ENCODE measurements around the gene PLCD1. TPM values are rescaled to one million over a fixed set of nuclear protein-coding genes. Genes with fewer than 3 reads are reported as not detected.
A peak's percentile ranks its signal among the peaks of the same experiment; 100 is the strongest.

PLCD1 gene
- total RNA-seq, 2 experiments from 2014 or later, result 10.9 to 13.5 TPM

DNA sequence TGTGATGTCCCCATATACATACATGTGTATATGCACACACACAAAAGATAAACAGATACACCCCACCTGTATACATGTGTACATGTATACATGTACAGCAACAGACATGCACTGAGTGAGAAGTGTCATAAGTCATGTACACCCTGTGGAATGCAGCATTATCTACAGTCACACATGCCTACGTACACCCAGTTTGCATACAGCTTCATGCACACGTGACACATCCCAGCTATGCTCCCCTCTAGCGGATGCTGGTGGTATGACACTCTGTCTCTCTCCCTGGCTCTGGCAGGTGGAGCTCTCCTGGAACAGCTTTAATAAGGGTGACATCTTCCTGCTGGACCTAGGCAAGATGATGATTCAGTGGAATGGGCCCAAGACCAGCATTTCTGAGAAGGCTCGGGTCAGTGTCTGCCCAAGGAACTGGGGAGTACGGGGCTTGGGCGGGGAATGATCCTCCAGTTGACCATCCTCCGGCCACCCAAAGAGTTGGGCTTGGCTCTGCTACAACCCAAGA, 32.6 kb downstream of the PLCD1 start:
- intact Hi-C loops (cut with DNase I, micrococcal nuclease), result loop anchor here in 1 of 2 experiments (1.0 kb wide), 1 partner anchor 23 kb away; no protein-coding TSS in a partner anchor
- Mint-ChIP-seq H3K9me3 (ENCODE audit: low read depth) (no peaks in the 10 kb centered on the region), H3K36me3 (ENCODE audit: low read depth) (peaks cover 22% of the 10 kb centered on the region), H3K4me1 (peaks cover 49% of the 10 kb centered on the region), H3K27ac (peak overlapping the region; percentile 96), H3K27me3 (no peaks in the 10 kb centered on the region), H3K4me3 (no peak overlapping the region)
- DNase-seq, result peak; percentile 92
- peak; percentile 57 for ATAC-seq
- ChIA-PET CTCF (interaction anchor here (0.7 to 3.0 kb wide), 17 partner anchors 8 to 168 kb away, joined by 3 to 18 read pairs (median 3); partner anchors contain the start of genes ACAA1 and OXSR1), POLR2A (interaction anchor here (1.0 kb wide), 1 partner anchor 168 kb away, joined by 4 read pairs; the partner anchor contains the start of gene OXSR1)

DNA sequence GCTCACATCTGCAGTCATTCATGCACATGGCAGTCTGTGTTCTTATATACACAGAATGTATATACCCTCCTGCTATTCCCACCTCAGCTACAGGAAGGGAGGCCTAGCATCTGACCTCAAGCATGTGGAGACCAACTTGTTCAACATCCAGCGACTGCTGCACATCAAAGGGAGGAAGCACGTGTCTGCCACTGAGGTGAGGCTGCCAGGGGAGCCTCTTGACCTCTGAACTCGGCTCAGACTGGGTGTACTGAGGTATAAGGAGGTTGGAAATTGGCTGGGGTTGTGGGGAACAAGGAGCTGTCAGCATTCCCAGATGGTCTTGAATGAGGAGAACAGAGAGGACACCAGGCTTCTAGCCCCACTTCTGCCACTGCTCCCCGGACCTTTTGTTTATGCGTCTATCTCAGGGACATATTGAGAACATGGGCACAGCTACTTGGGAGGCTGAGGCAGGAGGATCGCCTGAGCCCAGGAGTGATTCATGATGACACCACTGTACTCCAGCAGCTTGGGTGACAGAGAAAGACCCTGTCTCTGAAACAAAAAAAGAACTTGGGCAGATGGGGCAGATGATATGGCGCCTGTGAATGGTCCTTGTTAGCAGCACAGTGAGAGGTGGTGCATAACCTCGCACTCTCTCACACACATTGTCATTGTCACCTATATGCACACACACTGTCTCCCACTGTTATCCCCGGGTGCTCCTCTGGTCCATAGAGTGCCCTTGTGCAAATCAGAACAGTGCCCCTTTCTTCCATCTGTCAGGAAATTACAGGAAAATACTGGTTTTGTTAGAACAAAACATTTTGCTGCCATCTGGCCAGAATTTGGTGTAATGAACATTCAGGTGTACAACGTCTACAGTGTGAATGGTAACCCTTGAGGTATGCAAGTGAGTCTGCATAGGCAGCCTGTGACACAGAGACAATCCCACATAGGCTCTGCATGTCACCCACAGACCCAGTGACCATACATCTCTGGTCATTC, 33.5 kb downstream of the PLCD1 start:
- peaks cover 20% of the 10 kb centered on the region for H3K36me3 Mint-ChIP-seq (ENCODE audit: low read depth)
- intact Hi-C loops (cut with DNase I, micrococcal nuclease), result loop anchor here in 1 of 2 experiments (2.0 kb wide), 1 partner anchor 141 kb away; the partner anchor contains the start of gene ACAA1
- DNase-seq, result no peak
- ATAC-seq, result no peak
- no peaks in the 10 kb centered on the region for H3K27me3 Mint-ChIP-seq
- H3K4me1 Mint-ChIP-seq, result peaks cover 49% of the 10 kb centered on the region
- CTCF ChIA-PET, result interaction anchor here (0.6 to 3.0 kb wide), 18 partner anchors 7 to 169 kb away, joined by 3 to 18 read pairs (median 3); partner anchors contain the start of genes ACAA1 and OXSR1
- H3K9me3 Mint-ChIP-seq (ENCODE audit: low read depth), result no peaks in the 10 kb centered on the region
- H3K27ac Mint-ChIP-seq, result peak overlapping the region; percentile 96
- POLR2A ChIA-PET, result interaction anchor here (0.6 to 1.0 kb wide), 2 partner anchors 30 to 169 kb away, joined by 3 to 4 read pairs; partner anchors contain the start of gene OXSR1
- H3K4me3 Mint-ChIP-seq, result peak overlapping the region; percentile 91

DNA sequence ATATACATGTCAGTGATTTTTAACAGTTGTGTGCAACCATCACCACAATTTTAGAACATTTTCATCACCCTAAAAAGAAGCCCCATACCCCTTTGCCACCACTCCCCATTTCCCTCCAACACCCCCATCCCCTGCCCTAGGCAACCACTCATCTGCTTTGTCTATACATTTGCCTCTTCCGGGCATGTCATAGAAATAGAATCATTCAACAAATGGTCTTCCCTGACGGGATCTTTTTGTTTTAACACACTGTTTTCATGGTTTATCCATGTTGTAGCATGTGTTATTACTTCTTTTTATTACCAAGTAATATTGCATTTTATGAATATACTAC, 34.8 kb downstream of the PLCD1 start:
- peak overlapping the region; percentile 91 for H3K4me3 Mint-ChIP-seq
- no peak for DNase-seq
- ChIA-PET POLR2A (no interaction called here), CTCF (interaction anchor here (0.7 to 1.0 kb wide), 2 partner anchors 20 to 155 kb away, joined by 3 to 4 read pairs; no protein-coding TSS in a partner anchor)
- H3K9me3 Mint-ChIP-seq (ENCODE audit: low read depth), result no peaks in the 10 kb centered on the region
- peaks cover 18% of the 10 kb centered on the region for H3K36me3 Mint-ChIP-seq (ENCODE audit: low read depth)
- H3K27me3 Mint-ChIP-seq, result no peaks in the 10 kb centered on the region
- intact Hi-C loops (cut with DNase I, micrococcal nuclease), result loop anchor here (1.0 to 2.0 kb wide), 4 partner anchors 44 to 171 kb away; partner anchors contain the start of genes ACAA1 (in 2 of the 2) and OXSR1 (in 1 of the 2)
- peak; percentile 11 for ATAC-seq
- H3K27ac Mint-ChIP-seq, result peak overlapping the region; percentile 96
- H3K4me1 Mint-ChIP-seq, result peaks cover 48% of the 10 kb centered on the region

DNA sequence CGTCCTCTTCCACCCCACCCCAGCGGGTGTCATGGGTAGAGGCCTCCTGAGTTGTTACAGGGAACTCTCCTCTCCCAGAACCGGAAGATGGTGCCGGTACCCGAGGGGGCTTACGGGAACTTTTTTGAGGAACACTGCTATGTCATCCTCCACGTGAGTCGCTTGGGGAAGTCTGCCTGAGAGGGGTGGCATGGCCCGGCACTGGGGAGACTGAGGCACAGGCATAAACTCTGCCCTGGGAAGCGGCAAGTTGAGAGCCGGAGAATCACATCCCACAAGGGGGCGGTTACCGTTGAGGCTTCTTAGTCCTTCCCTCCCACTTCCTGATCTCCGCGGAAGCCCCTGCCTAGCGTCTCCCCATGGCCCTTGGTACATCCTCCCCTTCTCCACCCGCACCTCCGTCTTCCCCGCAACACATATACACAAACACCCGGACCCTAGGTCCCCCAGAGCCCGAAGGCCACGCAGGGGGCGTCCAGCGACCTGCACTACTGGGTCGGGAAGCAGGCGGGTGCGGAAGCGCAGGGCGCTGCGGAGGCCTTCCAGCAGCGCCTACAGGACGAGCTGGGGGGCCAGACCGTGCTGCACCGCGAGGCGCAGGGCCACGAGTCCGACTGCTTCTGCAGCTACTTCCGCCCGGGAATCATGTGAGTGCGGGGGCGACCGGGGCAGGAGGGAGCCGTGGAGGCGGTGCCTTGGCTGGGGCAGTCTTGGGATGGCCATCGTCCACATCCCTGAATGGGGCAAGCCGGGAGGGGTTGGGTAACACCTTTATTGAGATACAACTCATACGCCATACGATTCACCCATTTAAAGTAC, 35.4 kb downstream of the PLCD1 start:
- intact Hi-C loops (cut with DNase I, micrococcal nuclease), result loop anchor here (1.0 to 2.0 kb wide), 4 partner anchors 44 to 171 kb away; partner anchors contain the start of genes ACAA1 (in 2 of the 2) and OXSR1 (in 1 of the 2)
- Mint-ChIP-seq H3K36me3 (ENCODE audit: low read depth) (peaks cover 16% of the 10 kb centered on the region), H3K27me3 (no peaks in the 10 kb centered on the region), H3K4me3 (peak overlapping the region; percentile 91), H3K27ac (peak overlapping the region; percentile 96), H3K4me1 (peaks cover 42% of the 10 kb centered on the region), H3K9me3 (ENCODE audit: low read depth) (no peaks in the 10 kb centered on the region)
- DNase-seq (peak; percentile 86), ATAC-seq (peak; percentile 64)
- ChIA-PET POLR2A (no interaction called here), CTCF (interaction anchor here (0.7 to 1.0 kb wide), 2 partner anchors 19 to 155 kb away, joined by 3 to 4 read pairs; no protein-coding TSS in a partner anchor)

DNA sequence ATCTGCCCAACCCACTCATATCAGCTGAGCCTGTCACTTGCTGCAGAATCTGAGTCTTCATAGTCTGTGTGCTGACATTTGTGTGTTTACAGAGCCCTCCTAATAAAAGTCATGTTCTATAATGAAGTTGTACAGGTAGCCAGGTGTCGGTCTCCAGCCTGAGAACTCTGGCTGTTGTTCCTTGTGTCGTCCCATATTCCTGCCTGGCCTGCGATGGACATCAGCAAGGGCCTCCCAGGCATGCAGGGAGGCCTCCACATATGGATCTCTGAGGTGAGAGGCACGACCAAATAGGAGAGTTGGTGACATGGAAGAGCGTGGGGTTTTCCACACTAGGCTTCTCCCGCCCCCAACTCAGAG, 36.0 kb downstream of the PLCD1 start:
- Mint-ChIP-seq H3K9me3 (ENCODE audit: low read depth) (no peaks in the 10 kb centered on the region), H3K27ac (peak overlapping the region; percentile 96), H3K36me3 (ENCODE audit: low read depth) (peaks cover 16% of the 10 kb centered on the region), H3K4me3 (peak overlapping the region; percentile 91), H3K27me3 (no peaks in the 10 kb centered on the region), H3K4me1 (peaks cover 38% of the 10 kb centered on the region)
- intact Hi-C loops (cut with DNase I, micrococcal nuclease), result no loop called here
- ChIA-PET POLR2A (no interaction called here), CTCF (interaction anchor here (1.2 to 1.6 kb wide), 2 partner anchors 10 to 18 kb away, joined by 3 to 4 read pairs; no protein-coding TSS in a partner anchor)
- DNase-seq, result no peak
- ATAC-seq, result no peak

DNA sequence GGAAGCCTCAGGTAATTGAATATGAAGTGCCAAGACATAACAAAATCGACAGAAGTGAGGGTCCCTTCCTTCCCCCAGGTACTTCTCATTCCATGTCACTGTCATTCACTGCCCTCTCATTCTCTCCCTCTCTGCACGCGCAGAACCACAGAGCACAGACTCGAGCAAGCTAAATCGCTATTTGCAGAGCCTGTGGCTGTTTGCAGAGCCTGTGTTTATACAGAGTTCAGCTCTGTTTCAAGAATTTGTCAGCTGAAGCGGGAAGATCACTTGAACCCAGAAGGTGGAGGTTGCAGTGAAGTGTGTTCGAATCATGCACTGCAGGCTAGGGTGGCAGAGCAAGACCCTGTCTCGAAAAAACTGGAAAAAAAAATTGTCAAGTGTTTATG, 36.4 kb downstream of the PLCD1 start:
- CTCF ChIA-PET, result interaction anchor here (1.2 to 1.6 kb wide), 2 partner anchors 9 to 18 kb away, joined by 3 to 4 read pairs; no protein-coding TSS in a partner anchor
- no peak overlapping the region for H3K4me3 Mint-ChIP-seq
- intact Hi-C loops (cut with DNase I, micrococcal nuclease), result no loop called here
- H3K36me3 Mint-ChIP-seq (ENCODE audit: low read depth), result peaks cover 16% of the 10 kb centered on the region
- H3K27me3 Mint-ChIP-seq, result no peaks in the 10 kb centered on the region
- H3K4me1 Mint-ChIP-seq, result peaks cover 36% of the 10 kb centered on the region
- no peaks in the 10 kb centered on the region for H3K9me3 Mint-ChIP-seq (ENCODE audit: low read depth)
- no peak for DNase-seq
- H3K27ac Mint-ChIP-seq, result no peak overlapping the region
- no peak for ATAC-seq
- POLR2A ChIA-PET, result interaction anchor here (1.3 kb wide), 1 partner anchor 144 kb away, joined by 5 read pairs; the partner anchor contains the start of gene ACAA1

DNA sequence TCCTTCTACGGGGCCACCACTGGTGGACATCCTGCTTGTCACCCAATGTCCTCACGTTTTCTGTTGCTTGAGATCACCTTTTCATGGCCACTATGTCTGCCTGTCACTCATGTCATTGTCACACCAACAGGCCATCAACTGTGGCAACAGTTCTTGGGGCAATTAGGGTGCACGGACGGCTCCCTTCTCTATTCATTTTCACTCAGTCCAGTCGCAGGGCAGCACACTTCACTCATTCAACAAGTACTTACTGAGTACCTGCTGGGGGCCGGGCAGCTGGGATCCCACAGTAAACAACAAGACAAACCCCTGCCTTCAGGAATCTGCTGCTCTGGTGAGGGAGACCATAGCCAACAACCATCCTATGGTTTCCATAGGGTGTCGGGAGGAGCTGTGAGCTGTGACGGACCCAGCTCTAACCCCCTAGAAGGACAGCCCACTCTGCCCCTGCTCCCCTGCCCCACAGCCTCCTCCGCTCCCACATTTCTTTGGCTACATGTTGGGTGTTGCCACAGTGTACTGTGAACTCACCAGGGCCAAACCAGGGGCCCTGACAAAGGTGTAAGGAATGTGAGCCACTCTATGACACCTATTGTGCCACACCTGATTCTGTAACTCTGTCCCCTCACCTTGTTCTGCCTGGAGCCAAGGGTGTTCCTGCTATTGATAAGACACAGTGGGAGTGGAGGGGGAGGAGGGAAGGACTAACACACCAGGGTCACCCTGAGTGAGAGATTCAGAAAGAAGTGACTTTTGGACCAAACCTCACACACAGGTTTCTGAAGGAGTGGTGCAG, 37.0 kb downstream of the PLCD1 start:
- H3K4me1 Mint-ChIP-seq, result peaks cover 36% of the 10 kb centered on the region
- no peak overlapping the region for H3K4me3 Mint-ChIP-seq
- H3K27me3 Mint-ChIP-seq, result no peaks in the 10 kb centered on the region
- DNase-seq (no peak), ATAC-seq (no peak)
- intact Hi-C loops (cut with DNase I, micrococcal nuclease), result no loop called here
- POLR2A ChIA-PET, result interaction anchor here (1.3 kb wide), 1 partner anchor 144 kb away, joined by 5 read pairs; the partner anchor contains the start of gene ACAA1
- H3K27ac Mint-ChIP-seq, result no peak overlapping the region
- H3K36me3 Mint-ChIP-seq (ENCODE audit: low read depth), result peaks cover 16% of the 10 kb centered on the region
- CTCF ChIA-PET, result interaction anchor here (1.2 to 1.6 kb wide), 2 partner anchors 9 to 17 kb away, joined by 3 to 4 read pairs; no protein-coding TSS in a partner anchor
- no peaks in the 10 kb centered on the region for H3K9me3 Mint-ChIP-seq (ENCODE audit: low read depth)

DNA sequence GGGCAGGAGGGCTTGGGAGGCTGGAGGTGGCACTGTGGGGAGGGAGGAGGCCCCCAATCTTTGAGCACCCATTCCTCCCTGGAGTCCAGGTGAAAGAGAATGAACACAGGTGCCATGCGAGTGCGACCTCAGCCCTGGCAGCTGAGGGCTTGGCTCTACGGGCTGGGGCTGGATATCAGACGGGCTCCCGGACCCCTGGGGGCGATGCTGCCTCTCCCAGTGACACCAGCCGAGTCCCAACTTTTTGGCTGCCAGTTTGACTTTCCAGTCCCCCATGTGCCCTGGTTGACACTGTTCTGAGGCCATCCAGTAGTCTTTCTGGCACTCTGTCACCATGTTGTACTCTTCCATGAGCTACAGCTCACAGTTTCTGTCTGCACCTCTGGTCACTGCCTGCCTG, 37.6 kb downstream of the PLCD1 start:
- no peak for ATAC-seq
- Mint-ChIP-seq H3K36me3 (ENCODE audit: low read depth) (peaks cover 14% of the 10 kb centered on the region), H3K4me1 (peaks cover 34% of the 10 kb centered on the region), H3K27ac (no peak overlapping the region), H3K27me3 (no peaks in the 10 kb centered on the region), H3K4me3 (no peak overlapping the region), H3K9me3 (ENCODE audit: low read depth) (no peaks in the 10 kb centered on the region)
- intact Hi-C loops (cut with DNase I, micrococcal nuclease), result no loop called here
- CTCF ChIA-PET, result interaction anchor here (1.6 kb wide), 1 partner anchor 17 kb away, joined by 4 read pairs; no protein-coding TSS in a partner anchor
- no peak for DNase-seq
- POLR2A ChIA-PET, result interaction anchor here (1.3 kb wide), 1 partner anchor 145 kb away, joined by 5 read pairs; the partner anchor contains the start of gene ACAA1

DNA sequence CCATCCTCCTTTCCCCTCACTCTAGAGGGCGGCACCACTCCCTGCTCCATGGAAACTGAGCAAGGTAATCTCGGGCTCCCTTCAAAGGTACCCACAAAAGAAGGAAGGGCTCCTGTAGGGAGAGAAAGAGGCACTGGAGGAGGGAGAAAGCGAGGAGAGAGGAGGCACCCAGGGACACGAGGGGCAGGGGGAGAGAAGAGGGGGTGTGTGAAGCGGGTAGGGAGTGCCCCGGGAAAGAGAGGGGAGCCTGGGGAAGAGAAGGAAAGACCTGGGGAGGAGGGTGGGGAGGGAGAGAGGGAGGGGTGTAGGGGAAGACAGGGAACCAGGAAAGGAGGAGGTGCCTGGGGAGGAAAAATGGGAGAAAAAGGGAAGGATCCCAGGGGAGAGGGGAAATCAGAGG, 38.3 kb downstream of the PLCD1 start:
- intact Hi-C loops (cut with DNase I, micrococcal nuclease), result no loop called here
- Mint-ChIP-seq H3K27ac (no peak overlapping the region), H3K4me3 (no peak overlapping the region)

DNA sequence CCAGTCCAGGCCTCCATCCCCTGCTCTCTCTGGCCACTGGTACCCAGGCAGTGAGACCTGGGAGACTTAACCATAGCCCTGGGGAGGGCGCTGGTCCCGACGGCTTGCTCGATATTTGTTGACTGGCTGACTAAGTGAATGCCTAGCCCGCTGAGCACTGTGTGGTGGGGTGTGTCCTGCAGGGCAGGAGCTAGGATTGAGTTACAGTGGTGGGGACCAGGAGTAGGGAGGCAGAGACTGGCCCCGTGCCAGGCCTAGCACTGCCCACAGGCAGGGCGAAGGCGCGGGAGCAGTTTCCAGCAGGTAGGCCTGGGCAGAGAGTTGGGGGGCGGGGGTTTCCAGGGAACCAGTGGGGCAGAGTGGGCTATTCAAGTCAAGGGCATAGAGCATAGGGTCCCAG, 38.9 kb downstream of the PLCD1 start, which contains the start of gene VILL:
Gene VILL (plus strand): TSS at position 260 of the 400 bp plus-strand sequence. CDS start 2,887 bp downstream, outside the sequence.
- POLR2A ChIA-PET, result no interaction called here
- Mint-ChIP-seq H3K9me3 (ENCODE audit: low read depth) (no peaks in the 10 kb centered on the region), H3K27ac (no peak within 1 kb of the TSS), H3K4me1 (peaks cover 21% of the 10 kb centered on the region), H3K36me3 (ENCODE audit: low read depth) (peaks cover under 1% of the 10 kb centered on the region), H3K4me3 (no peak within 1 kb of the TSS), H3K27me3 (no peaks in the 10 kb centered on the region)
- DNase-seq, result no peak
- ATAC-seq, result no peak
- CTCF ChIA-PET, result no interaction called here
- intact Hi-C loops (cut with DNase I, micrococcal nuclease), result no loop called here

More for the DNA sequence above, 38.3 kb downstream of the PLCD1 start:
- peaks cover 27% of the 10 kb centered on the region for H3K4me1 Mint-ChIP-seq
- POLR2A ChIA-PET, result no interaction called here
- no peaks in the 10 kb centered on the region for H3K9me3 Mint-ChIP-seq (ENCODE audit: low read depth)
- ATAC-seq (no peak), DNase-seq (no peak)
- CTCF ChIA-PET, result no interaction called here
- peaks cover 7% of the 10 kb centered on the region for H3K36me3 Mint-ChIP-seq (ENCODE audit: low read depth)
- H3K27me3 Mint-ChIP-seq, result no peaks in the 10 kb centered on the region
